ENCODE results near the gene ARFGAP3.

Gene ARFGAP3

GRCh38 chr22:42808521-42808920, 48.6 kb downstream of the ARFGAP3 start:
- H2AFZ ChIP-seq (ENCODE audit: low read length), result no peak overlapping the region
- no peak overlapping the region for H3K4me2 ChIP-seq (ENCODE audit: low read depth, low read length, poor library complexity, severe bottlenecking)
- H3K9ac ChIP-seq (ENCODE audit: low read depth, low read length, poor library complexity, severe bottlenecking), result no peak overlapping the region
- TF ChIP-seq EZH2phosphoT487 (IDR thresholded peaks at IDR 0.05; ENCODE audit: borderline replicate concordance) (no peak), CTCF (conservative IDR thresholded peaks at IDR 0.05; ENCODE audit: low read length) (no peak)
- H3K4me3 ChIP-seq (ENCODE audit: low read length, poor library complexity, severe bottlenecking), result no peak overlapping the region
- H3K36me3 ChIP-seq (ENCODE audit: insufficient read depth, low read length), result peaks cover 67% of the 10 kb centered on the region
- peaks cover 15% of the 10 kb centered on the region for H3K4me1 ChIP-seq (ENCODE audit: insufficient read depth, low read length, poor library complexity, severe bottlenecking)
- no peaks in the 10 kb centered on the region for H3K27me3 ChIP-seq (ENCODE audit: insufficient read depth, low read length, poor library complexity, severe bottlenecking)
- H3F3A ChIP-seq (ENCODE audit: low read depth), result no peaks in the 10 kb centered on the region
- no peaks in the 10 kb centered on the region for H3K9me3 ChIP-seq (ENCODE audit: insufficient read depth, low read depth, low read length)
- no peaks in the 10 kb centered on the region for H3K79me2 ChIP-seq (ENCODE audit: insufficient read depth, low read length)
- H4K20me1 ChIP-seq (ENCODE audit: insufficient read depth, low read length, poor library complexity, severe bottlenecking), result no peaks in the 10 kb centered on the region
- no peaks in the 10 kb centered on the region for H3K9me2 ChIP-seq (replicated peaks; ENCODE audit: low read depth, low read length)

- H4K20me1 ChIP-seq (ENCODE audit: insufficient read depth, low read length, poor library complexity, severe bottlenecking), result no peaks in the 10 kb centered on the region
- H3K36me3 ChIP-seq (ENCODE audit: insufficient read depth, low read length), result peaks cover 61% of the 10 kb centered on the region
- no peak overlapping the region for H2AFZ ChIP-seq (ENCODE audit: low read length)
- no peaks in the 10 kb centered on the region for H3K9me2 ChIP-seq (replicated peaks; ENCODE audit: low read depth, low read length)
- no peak overlapping the region for H3K4me3 ChIP-seq (ENCODE audit: low read length, poor library complexity, severe bottlenecking)
- no peaks in the 10 kb centered on the region for H3K9me3 ChIP-seq (ENCODE audit: insufficient read depth, low read depth, low read length)
- no peak overlapping the region for H3K9ac ChIP-seq (ENCODE audit: low read depth, low read length, poor library complexity, severe bottlenecking)
- H3K79me2 ChIP-seq (ENCODE audit: insufficient read depth, low read length), result no peaks in the 10 kb centered on the region
- H3K27me3 ChIP-seq (ENCODE audit: insufficient read depth, low read length, poor library complexity, severe bottlenecking), result no peaks in the 10 kb centered on the region
- no peak overlapping the region for H3K4me2 ChIP-seq (ENCODE audit: low read depth, low read length, poor library complexity, severe bottlenecking)
- H3F3A ChIP-seq (ENCODE audit: low read depth), result no peaks in the 10 kb centered on the region
- peaks cover 15% of the 10 kb centered on the region for H3K4me1 ChIP-seq (ENCODE audit: insufficient read depth, low read length, poor library complexity, severe bottlenecking)
- TF ChIP-seq CTCF (conservative IDR thresholded peaks at IDR 0.05; ENCODE audit: low read length), result no peak
- no peak for TF ChIP-seq EZH2phosphoT487 (IDR thresholded peaks at IDR 0.05; ENCODE audit: borderline replicate concordance)
These were observed 49.9 kb downstream of the ARFGAP3 start for GRCh38 chr22:42807185-42807584.

- H3K4me1 ChIP-seq (ENCODE audit: insufficient read depth, low read length, poor library complexity, severe bottlenecking), result peaks cover 15% of the 10 kb centered on the region
- TF ChIP-seq EZH2phosphoT487 (IDR thresholded peaks at IDR 0.05; ENCODE audit: borderline replicate concordance) (no peak), CTCF (conservative IDR thresholded peaks at IDR 0.05; ENCODE audit: low read length) (no peak)
- H3K9me2 ChIP-seq (replicated peaks; ENCODE audit: low read depth, low read length), result no peaks in the 10 kb centered on the region
- no peaks in the 10 kb centered on the region for H3F3A ChIP-seq (ENCODE audit: low read depth)
- no peaks in the 10 kb centered on the region for H3K9me3 ChIP-seq (ENCODE audit: insufficient read depth, low read depth, low read length)
- H3K4me3 ChIP-seq (ENCODE audit: low read length, poor library complexity, severe bottlenecking), result no peak overlapping the region
- no peaks in the 10 kb centered on the region for H4K20me1 ChIP-seq (ENCODE audit: insufficient read depth, low read length, poor library complexity, severe bottlenecking)
- peaks cover 63% of the 10 kb centered on the region for H3K36me3 ChIP-seq (ENCODE audit: insufficient read depth, low read length)
- peak overlapping the region; percentile 3 for H3K9ac ChIP-seq (ENCODE audit: low read depth, low read length, poor library complexity, severe bottlenecking)
- no peaks in the 10 kb centered on the region for H3K79me2 ChIP-seq (ENCODE audit: insufficient read depth, low read length)
- no peaks in the 10 kb centered on the region for H3K27me3 ChIP-seq (ENCODE audit: insufficient read depth, low read length, poor library complexity, severe bottlenecking)
- no peak overlapping the region for H2AFZ ChIP-seq (ENCODE audit: low read length)
- peak overlapping the region; percentile 39 for H3K4me2 ChIP-seq (ENCODE audit: low read depth, low read length, poor library complexity, severe bottlenecking)
These were observed 50.9 kb downstream of the ARFGAP3 start for GRCh38 chr22:42805998-42806830.

All from Loucy (cell line).